Stomach (tissue), 4 donors: ENCODE data around the gene EEF1A2.

ENCODE experiments used
- CTCF ChIP-seq, 7 experiments: fragments of 450-650 bp in 4 of 7; fragments of 200-600 bp in 3 of 7; sonication (generic) in 3 of 7; IDR thresholded peaks; one replicate each; pipeline ENCODE4 v1.5.1; 2016 to 2019; ENCODE audit warnings: antibody characterized with exemption in 7 of 7, control low read depth in 2 of 7, mild to moderate bottlenecking in 1 of 7
- EP300 ChIP-seq: sonication (generic); formaldehyde crosslinking; IDR thresholded peaks from one replicate; pipeline ENCODE4 v1.6.1; 2017; ENCODE audit warnings: antibody characterized with exemption
- POLR2A ChIP-seq, 4 donors: fragments of 450-650 bp; IDR thresholded peaks; one replicate each; pipeline ENCODE4 v1.6.1; 2016; ENCODE audit warnings: antibody characterized with exemption in 4 of 4, control low read depth in 2 of 4, mild to moderate bottlenecking in 1 of 4, moderate library complexity in 1 of 4

GRCh38 chr20:63457737-63458136 lies 41.1 kb downstream of the EEF1A2 start:
- no peak for TF ChIP-seq CTCF (IDR thresholded peaks at IDR 0.05)
- no peak for TF ChIP-seq EP300
- TF ChIP-seq POLR2A (IDR thresholded peaks at IDR 0.05) = no peak
